GM23338 (cell line): Measurements from ENCODE around the gene PRTN3. TPM values are rescaled to one million over a fixed set of nuclear protein-coding genes. Genes with fewer than 3 reads are reported as not detected.
A peak's percentile ranks its signal among the peaks of the same experiment; 100 is the strongest.

Experiments
- ATAC-seq: fragments of 200-7000 bp; cut with Tn5 transposase; 3 replicates; pipeline ENCODE4 v1.9.1; 2020
- DNase-seq: peaks from one replicate; pipeline ENCODE4 v3.0.0-alpha.2; 2015; ENCODE audit warnings: low spot score
- H2AFZ ChIP-seq: fragments of 200-600 bp; sonication (generic); 2 replicates; pipeline ENCODE4 v1.8.0; 2016; ENCODE audit warnings: antibody characterized with exemption, mild to moderate bottlenecking, moderate library complexity
- H3F3A ChIP-seq: fragments of 200-600 bp; sonication (generic); replicated peaks from 2 replicates; pipeline ENCODE4 v1.8.0; 2017; ENCODE audit warnings: antibody characterized with exemption, mixed run types, low read depth
- H3K27ac ChIP-seq: fragments of 200-600 bp; sonication (generic); 2 replicates; pipeline ENCODE4 v1.6.1; 2016; ENCODE audit warnings: low read depth
- H3K27me3 ChIP-seq: fragments of 200-600 bp; sonication (generic); 2 replicates; pipeline ENCODE4 v1.8.0; 2016; ENCODE audit warnings: mild to moderate bottlenecking, mixed run types, moderate library complexity; ENCODE audit not compliant: insufficient read depth
- H3K36me3 ChIP-seq: fragments of 200-600 bp; sonication (generic); 2 replicates; pipeline ENCODE4 v1.8.0; 2016; ENCODE audit warnings: mild to moderate bottlenecking; ENCODE audit not compliant: insufficient read depth
- H3K4me1 ChIP-seq: fragments of 200-600 bp; sonication (generic); 2 replicates; pipeline ENCODE4 v1.8.0; 2016; ENCODE audit warnings: mild to moderate bottlenecking, moderate library complexity; ENCODE audit not compliant: insufficient read depth
- H3K4me2 ChIP-seq: fragments of 200-600 bp; sonication (generic); 2 replicates; pipeline ENCODE4 v1.7.1; 2017; ENCODE audit warnings: mixed run types
- H3K4me3 ChIP-seq: fragments of 200-600 bp; sonication (generic); 2 replicates; pipeline ENCODE4 v1.6.1; 2016; ENCODE audit warnings: mixed run types
- H3K79me2 ChIP-seq: fragments of 200-600 bp; sonication (generic); replicated peaks from 2 replicates; pipeline ENCODE4 v1.8.0; 2017; ENCODE audit warnings: mild to moderate bottlenecking; ENCODE audit not compliant: insufficient read depth
- H3K9me2 ChIP-seq: fragments of 200-600 bp; sonication (generic); 2 replicates; pipeline ENCODE4 v1.8.0; 2017; ENCODE audit not compliant: insufficient read depth
- H4K20me1 ChIP-seq: fragments of 200-600 bp; sonication (generic); replicated peaks from 2 replicates; pipeline ENCODE4 v1.8.0; 2017; ENCODE audit warnings: mild to moderate bottlenecking; ENCODE audit not compliant: insufficient read depth
- H3K27ac Mint-ChIP-seq: 2 replicates; pipeline ENCODE4 v1.8.0; 2020; ENCODE audit warnings: inconsistent platforms, mild to moderate bottlenecking, moderate library complexity, mixed read lengths
- H3K27me3 Mint-ChIP-seq: 3 replicates; pipeline ENCODE4 v1.8.0; 2022; ENCODE audit warnings: low read depth, mild to moderate bottlenecking, moderate library complexity, mixed read lengths, inconsistent platforms; ENCODE audit not compliant: insufficient read depth, poor library complexity
- H3K36me3 Mint-ChIP-seq: 3 replicates; pipeline ENCODE4 v1.8.0; 2021; ENCODE audit warnings: low read depth, mild to moderate bottlenecking, inconsistent platforms, moderate library complexity, mixed read lengths
- H3K4me1 Mint-ChIP-seq: 3 replicates; pipeline ENCODE4 v1.8.0; 2020; ENCODE audit warnings: mild to moderate bottlenecking, inconsistent platforms, mixed read lengths
- H3K4me3 Mint-ChIP-seq: 3 replicates; pipeline ENCODE4 v1.8.0; 2021; ENCODE audit warnings: moderate library complexity, mild to moderate bottlenecking, inconsistent platforms, mixed read lengths
- H3K9me3 Mint-ChIP-seq: 3 replicates; pipeline ENCODE4 v1.8.0; 2020; ENCODE audit warnings: moderate library complexity, mild to moderate bottlenecking, inconsistent platforms, mixed read lengths
- EZH2 ChIP-seq: fragments of 200-600 bp; sonication (generic); IDR thresholded peaks from one replicate; pipeline ENCODE4 v1.8.0; 2017; ENCODE audit warnings: antibody characterized with exemption, mild to moderate bottlenecking, low read depth; ENCODE audit not compliant: unreplicated experiment
- JUNB ChIP-seq: IDR thresholded peaks from one replicate; pipeline ENCODE4 v1.6.1; 2016; ENCODE audit warnings: antibody characterized with exemption; ENCODE audit not compliant: unreplicated experiment
- NANOG ChIP-seq: IDR thresholded peaks from 2 replicates; pipeline ENCODE4 v1.6.1; 2016; ENCODE audit warnings: antibody characterized with exemption, borderline replicate concordance
- POLR2AphosphoS5 ChIP-seq: IDR thresholded peaks from 2 replicates; pipeline ENCODE4 v1.6.1; 2016; ENCODE audit warnings: antibody characterized with exemption, low read depth
- REST ChIP-seq: IDR thresholded peaks from one replicate; pipeline ENCODE4 v1.6.1; 2018; ENCODE audit warnings: antibody characterized with exemption; ENCODE audit not compliant: unreplicated experiment
- STAT1 ChIP-seq: IDR thresholded peaks from one replicate; pipeline ENCODE4 v1.6.1; 2016; ENCODE audit warnings: antibody characterized with exemption; ENCODE audit not compliant: unreplicated experiment
- ZNF331 ChIP-seq: fragments of 250-450 bp; sonication (Bioruptor Pico); IDR thresholded peaks from 2 replicates; pipeline ENCODE4 v1.5.0; 2020; ENCODE audit warnings: low read depth, mild to moderate bottlenecking, moderate library complexity
- ZNF462 ChIP-seq: fragments of 250-450 bp; sonication (Bioruptor Pico); IDR thresholded peaks from 2 replicates; pipeline ENCODE4 v1.5.0; 2020; ENCODE audit warnings: mild to moderate bottlenecking, moderate library complexity
- polyA plus RNA-seq: library from polyadenylated mRNA; unstranded; fragments of >200 nt; fragmentation: Nextera tagmentation; extraction: Ambion mirVana; gene quantifications from 2 replicates; pipeline ENCODE4 v1.2.1, GENCODE V29; 2016
- total RNA-seq: library from RNA; depleted of rRNA; stranded (reverse); fragments of >200 nt; shearing (Covaris generic); gene quantifications from 2 replicates; pipeline ENCODE4 v1.2.3, GENCODE V29; 2014

PRTN3 gene
- total and polyA plus RNA-seq, 2 experiments from 2014 or later: 0.21 to 0.68 TPM

GRCh38 chr19:810883-811489, 29.8 kb upstream of the PRTN3 start:
- H3K4me2 ChIP-seq: no peak overlapping the region
- H3K27ac ChIP-seq: peak overlapping the region; percentile 22; the same call in 1 of the 2 replicates
- H3F3A ChIP-seq: peaks cover 56% of the 10 kb centered on the region
- peaks cover 41% of the 10 kb centered on the region for H3K36me3 ChIP-seq
- H3K9me2 ChIP-seq: no peaks in the 10 kb centered on the region
- H3K4me3 ChIP-seq: no peak overlapping the region
- no peak overlapping the region for H3K27ac Mint-ChIP-seq
- no peaks in the 10 kb centered on the region; the same call in 1 of the 2 replicates for H3K4me1 ChIP-seq
- DNase-seq (peak; percentile 53), ATAC-seq (peak; percentile 9)
- TF ChIP-seq JUNB (no peak), POLR2AphosphoS5 (peak; percentile 11; the same call in 1 of the 2 replicates)
- peaks cover 65% of the 10 kb centered on the region for H3K36me3 Mint-ChIP-seq
- H3K4me3 Mint-ChIP-seq: no peak overlapping the region
- H3K27me3 Mint-ChIP-seq: peaks cover 34% of the 10 kb centered on the region
- peaks cover 2% of the 10 kb centered on the region; the same call in 2 of the 3 replicates for H3K9me3 Mint-ChIP-seq
- H3K79me2 ChIP-seq: peaks cover 22% of the 10 kb centered on the region
- H3K27me3 ChIP-seq: no peaks in the 10 kb centered on the region
- peaks cover 9% of the 10 kb centered on the region; the same call in 2 of the 3 replicates for H3K4me1 Mint-ChIP-seq
- H2AFZ ChIP-seq: no peak overlapping the region
- peaks cover 38% of the 10 kb centered on the region for H4K20me1 ChIP-seq

GRCh38 chr19:811506-812048, 29.2 kb upstream of the PRTN3 start:
- Mint-ChIP-seq H3K4me3 (no peak overlapping the region), H3K9me3 (peaks cover 2% of the 10 kb centered on the region; the same call in 2 of the 3 replicates), H3K4me1 (peaks cover 9% of the 10 kb centered on the region; the same call in 2 of the 3 replicates), H3K27me3 (peaks cover 36% of the 10 kb centered on the region), H3K36me3 (peaks cover 69% of the 10 kb centered on the region), H3K27ac (no peak overlapping the region)
- Histone ChIP-seq H3K79me2 (peaks cover 18% of the 10 kb centered on the region), H2AFZ (no peak overlapping the region), H3K27me3 (no peaks in the 10 kb centered on the region), H3K27ac (peak overlapping the region; percentile 22; the same call in 1 of the 2 replicates), H3K36me3 (peaks cover 41% of the 10 kb centered on the region), H4K20me1 (peaks cover 34% of the 10 kb centered on the region), H3K4me1 (no peaks in the 10 kb centered on the region; the same call in 1 of the 2 replicates), H3F3A (peaks cover 54% of the 10 kb centered on the region), H3K4me3 (no peak overlapping the region), H3K4me2 (no peak overlapping the region), H3K9me2 (0 out of 2 replicates have a peak, but pooled peaks cover 3% of the 10 kb centered on the region)
- DNase-seq (peak; percentile 38), ATAC-seq (peak; percentile 9)
- TF ChIP-seq POLR2AphosphoS5 (0 out of 2 replicates have a peak, but pooled peaks have one; percentile 6), EZH2 (no peak), ZNF462 (CRISPR knock-in tag) (no peak), REST (no peak), NANOG (no peak), ZNF331 (no peak), STAT1 (no peak)
